Natural killer cell (primary cell): Measurements from ENCODE around the gene TSPAN18. TPM values are rescaled to one million over a fixed set of nuclear protein-coding genes. Genes with fewer than 3 reads are reported as not detected.

ENCODE experiments used
- ATAC-seq, 3 donors: fragments of 150-1000 bp in 2 of 3; fragments of 200-7000 bp in 1 of 3; cut with Tn5 transposase; 1 replicate in 1 of 3; 2 replicates in 2 of 3; pipeline ENCODE4 v1.10.0; 2021; ENCODE audit warnings: mild to moderate bottlenecking in 2 of 3, moderate library complexity in 2 of 3
- DNase-seq, 2 donors: peaks; one replicate each; pipeline versions ENCODE4 v3.0.0 to v3.0.0-alpha.2; 2013 to 2021; ENCODE audit warnings: mixed read lengths in 1 of 2
- H3K27ac ChIP-seq: one replicate; pipeline ENCODE4 v1.5.1; 2013; ENCODE audit warnings: mild to moderate bottlenecking, low read length
- H3K27me3 ChIP-seq: one replicate; pipeline ENCODE4 v1.6.1; 2013; ENCODE audit warnings: low read length; ENCODE audit not compliant: control insufficient read depth, insufficient read depth
- H3K36me3 ChIP-seq: one replicate; pipeline ENCODE4 v1.6.1; 2013; ENCODE audit warnings: low read length; ENCODE audit not compliant: control insufficient read depth, insufficient read depth
- H3K4me1 ChIP-seq: one replicate; pipeline ENCODE4 v1.6.1; 2013; ENCODE audit warnings: low read length; ENCODE audit not compliant: control insufficient read depth, insufficient read depth
- H3K4me3 ChIP-seq: one replicate; pipeline ENCODE4 v1.5.1; 2013; ENCODE audit warnings: low read length
- H3K9me3 ChIP-seq: one replicate; pipeline ENCODE4 v1.6.1; 2013; ENCODE audit warnings: low read length; ENCODE audit not compliant: control insufficient read depth, insufficient read depth
- H3K27ac Mint-ChIP-seq, 2 donors: one replicate each; pipeline ENCODE4 v1.8.0; 2022; ENCODE audit warnings: mild to moderate bottlenecking in 2 of 2, mixed read lengths in 2 of 2, moderate library complexity in 1 of 2
- H3K27me3 Mint-ChIP-seq, 2 donors: one replicate each; pipeline ENCODE4 v1.8.0; 2022; ENCODE audit warnings: low read depth in 2 of 2, mixed read lengths in 2 of 2
- H3K36me3 Mint-ChIP-seq: one replicate; pipeline ENCODE4 v1.8.0; 2022; ENCODE audit warnings: mixed read lengths
- H3K4me1 Mint-ChIP-seq, 2 donors: one replicate each; pipeline ENCODE4 v1.8.0; 2022; ENCODE audit warnings: mixed read lengths in 2 of 2
- H3K4me3 Mint-ChIP-seq: one replicate; pipeline ENCODE4 v1.8.0; 2022; ENCODE audit warnings: mild to moderate bottlenecking, moderate library complexity, mixed read lengths
- H3K9me3 Mint-ChIP-seq, 2 donors: one replicate each; pipeline ENCODE4 v1.8.0; 2022; ENCODE audit warnings: mixed read lengths in 2 of 2
- WGBS: methylation state at CpG from one replicate; pipeline ENCODE4 v1.1.7; 2013; ENCODE audit warnings: missing lambda C conversion rate; ENCODE audit not compliant: insufficient coverage; 5-methylcytosine and 5-hydroxymethylcytosine counted together
- intact Hi-C: fragments of 100-400 bp; cut with micrococcal nuclease; formaldehyde crosslinking; loops from one replicate; pipeline ENCODE4 v1.14.2; 2022
- total RNA-seq, 4 donors: library from RNA; stranded (reverse); fragments of 120-200 nt in 1 of 4; gene quantifications; one replicate each; pipeline versions ENCODE4 v1.2.3 to v1.2.4, GENCODE V29; 2013 to 2022
- TF ChIP-seq, protein P1 (sequence below): fragments of 200-600 bp; IDR thresholded peaks from one replicate; pipeline ENCODE4 v1.8.0; 2022; ENCODE audit warnings: antibody characterized with exemption

TSPAN18 gene
- total RNA-seq, 3 donors from 2014 or later (not counting 1 experiment from before 2014, with no cell fraction given) = 1.9 to 2.4 (median 2.3) TPM

DNA sequence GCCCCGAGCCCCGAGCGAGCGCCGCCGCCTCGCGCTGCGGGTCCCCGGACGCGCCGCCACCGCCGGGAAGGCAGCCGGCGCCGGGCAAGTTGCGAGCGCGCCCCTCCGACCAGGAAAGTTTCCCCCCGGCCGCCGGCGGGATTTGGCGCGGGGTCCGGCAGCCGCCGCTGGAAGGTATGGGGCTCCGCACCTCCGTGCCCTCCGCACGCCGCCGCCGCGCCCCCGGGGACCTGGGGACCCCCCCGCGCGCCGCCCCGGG is 281 bp downstream of the TSPAN18 start:
- Mint-ChIP-seq H3K9me3 (no peaks in the 10 kb centered on the region), H3K4me1 (peaks cover 5 to 15% of the 10 kb centered on the region in 2 donors), H3K27ac (no peak overlapping the region), H3K4me3 (no peak overlapping the region), H3K36me3 (no peaks in the 10 kb centered on the region), H3K27me3 (peaks cover 37 to 46% of the 10 kb centered on the region in 2 donors)
- H3K9me3 ChIP-seq = no peaks in the 10 kb centered on the region
- TF ChIP-seq, protein P1, sequence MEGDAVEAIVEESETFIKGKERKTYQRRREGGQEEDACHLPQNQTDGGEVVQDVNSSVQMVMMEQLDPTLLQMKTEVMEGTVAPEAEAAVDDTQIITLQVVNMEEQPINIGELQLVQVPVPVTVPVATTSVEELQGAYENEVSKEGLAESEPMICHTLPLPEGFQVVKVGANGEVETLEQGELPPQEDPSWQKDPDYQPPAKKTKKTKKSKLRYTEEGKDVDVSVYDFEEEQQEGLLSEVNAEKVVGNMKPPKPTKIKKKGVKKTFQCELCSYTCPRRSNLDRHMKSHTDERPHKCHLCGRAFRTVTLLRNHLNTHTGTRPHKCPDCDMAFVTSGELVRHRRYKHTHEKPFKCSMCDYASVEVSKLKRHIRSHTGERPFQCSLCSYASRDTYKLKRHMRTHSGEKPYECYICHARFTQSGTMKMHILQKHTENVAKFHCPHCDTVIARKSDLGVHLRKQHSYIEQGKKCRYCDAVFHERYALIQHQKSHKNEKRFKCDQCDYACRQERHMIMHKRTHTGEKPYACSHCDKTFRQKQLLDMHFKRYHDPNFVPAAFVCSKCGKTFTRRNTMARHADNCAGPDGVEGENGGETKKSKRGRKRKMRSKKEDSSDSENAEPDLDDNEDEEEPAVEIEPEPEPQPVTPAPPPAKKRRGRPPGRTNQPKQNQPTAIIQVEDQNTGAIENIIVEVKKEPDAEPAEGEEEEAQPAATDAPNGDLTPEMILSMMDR = no peak
- DNase-seq = peak in 1 of 2 donors; percentile 18
- no peak overlapping the region for H3K27ac ChIP-seq
- no peak for ATAC-seq
- H3K4me1 ChIP-seq = peaks cover 25% of the 10 kb centered on the region
- WGBS = 1% methylated on average over 45 of the region's 45 CpGs
- peaks cover 11% of the 10 kb centered on the region for H3K27me3 ChIP-seq
- peak overlapping the region; percentile 58 for H3K4me3 ChIP-seq
- intact Hi-C loops = loop anchor here (1.0 kb wide), 1 partner anchor 167 kb away; no protein-coding TSS in a partner anchor
- no peaks in the 10 kb centered on the region for H3K36me3 ChIP-seq

DNA sequence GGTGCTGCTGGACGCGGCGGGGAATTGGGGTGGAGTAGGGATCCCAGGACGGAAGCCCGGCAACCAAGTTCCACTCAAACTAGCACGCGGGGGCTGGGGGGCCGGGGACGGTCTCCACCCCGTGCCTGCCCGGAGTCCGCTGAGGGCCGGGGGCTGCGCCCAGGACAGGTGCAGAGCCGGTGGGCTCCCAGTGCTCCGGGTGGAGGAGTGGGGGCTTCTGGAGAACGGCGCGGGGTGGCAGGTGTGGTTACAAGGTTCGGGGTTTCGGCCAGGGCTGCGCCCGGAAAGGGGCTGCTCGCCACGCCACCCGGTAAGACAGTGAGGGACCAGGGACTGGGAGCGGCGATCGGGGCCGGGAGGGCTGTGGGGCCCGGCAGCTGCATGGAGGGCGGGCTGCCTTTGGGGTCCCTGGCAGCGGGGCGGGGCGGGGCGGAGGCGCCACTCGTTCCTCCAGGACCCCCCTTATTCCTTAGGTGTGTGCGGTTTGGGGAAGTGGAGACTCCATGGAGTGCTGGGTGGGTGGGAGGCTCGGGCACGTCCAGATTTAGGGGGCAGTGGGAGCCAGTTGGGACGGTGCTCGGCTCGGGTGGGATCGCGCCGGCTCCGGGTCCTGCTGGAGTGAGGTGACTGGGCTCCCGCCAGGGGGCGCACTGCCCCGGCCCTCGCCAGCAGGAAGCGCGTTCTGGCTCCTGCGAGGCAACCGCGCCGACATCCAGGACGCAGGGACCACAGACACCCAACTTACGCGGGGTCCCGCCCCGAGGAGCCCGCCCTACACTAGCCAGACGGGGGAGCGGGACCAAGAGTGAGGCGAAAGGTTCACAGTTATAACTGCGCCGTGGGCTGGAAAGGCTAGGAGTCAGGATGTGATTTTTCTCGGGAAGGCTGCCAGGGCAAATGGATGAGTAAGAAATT is 868 bp downstream of the TSPAN18 start:
- TF ChIP-seq, protein P1 = peak; percentile 91
- H3K4me3 ChIP-seq = peak overlapping the region; percentile 58
- peak; percentile 80 to 87 (median 82) for ATAC-seq
- peaks cover 11% of the 10 kb centered on the region for H3K27me3 ChIP-seq
- H3K27ac ChIP-seq = no peak overlapping the region
- Mint-ChIP-seq H3K27me3 (peaks cover 39 to 46% of the 10 kb centered on the region in 2 donors), H3K36me3 (no peaks in the 10 kb centered on the region), H3K4me1 (peaks cover 5 to 15% of the 10 kb centered on the region in 2 donors), H3K4me3 (peak overlapping the region; percentile 81), H3K27ac (peak overlapping the region in 1 of 2 donors; percentile 47), H3K9me3 (no peaks in the 10 kb centered on the region)
- peak; percentile 69 to 91 for DNase-seq
- WGBS = under 1% methylated on average over 68 of the region's 70 CpGs
- no peaks in the 10 kb centered on the region for H3K36me3 ChIP-seq
- intact Hi-C loops = loop anchor here (1.0 kb wide), 2 partner anchors 167 to 184 kb away; no protein-coding TSS in a partner anchor
- no peaks in the 10 kb centered on the region for H3K9me3 ChIP-seq
- peaks cover 25% of the 10 kb centered on the region for H3K4me1 ChIP-seq

DNA sequence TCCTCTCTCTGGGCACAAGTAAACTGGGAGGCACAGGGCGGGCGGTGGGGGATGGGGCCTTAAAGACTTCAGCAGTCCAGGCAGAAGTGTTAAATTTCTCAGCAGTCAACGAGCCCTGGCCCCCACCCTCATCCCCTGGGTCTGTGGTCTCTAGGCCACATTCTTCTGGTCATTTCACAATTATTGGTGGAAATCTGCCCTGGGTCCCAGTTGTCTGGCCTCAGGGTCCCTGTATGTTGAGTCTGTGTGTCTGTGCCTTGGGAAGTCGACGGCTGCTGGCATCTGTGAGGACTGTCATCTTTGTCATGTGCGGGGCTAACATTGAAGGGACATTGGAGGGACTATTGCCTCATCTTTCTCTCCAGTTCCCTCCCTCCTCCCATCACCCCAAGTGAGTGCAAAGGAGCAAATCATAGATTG is 1.7 kb downstream of the TSPAN18 start:
- no peaks in the 10 kb centered on the region for H3K36me3 ChIP-seq
- H3K27ac ChIP-seq = no peak overlapping the region
- Mint-ChIP-seq H3K27ac (no peak overlapping the region), H3K27me3 (peaks cover 37 to 47% of the 10 kb centered on the region in 2 donors), H3K9me3 (no peaks in the 10 kb centered on the region), H3K4me1 (peaks cover 5 to 15% of the 10 kb centered on the region in 2 donors), H3K4me3 (peak overlapping the region; percentile 2), H3K36me3 (no peaks in the 10 kb centered on the region)
- peaks cover 25% of the 10 kb centered on the region for H3K4me1 ChIP-seq
- 84% methylated on average over 6 of the region's 6 CpGs for WGBS
- H3K4me3 ChIP-seq = no peak overlapping the region
- DNase-seq (no peak), ATAC-seq (no peak)
- H3K27me3 ChIP-seq = peaks cover 11% of the 10 kb centered on the region
- TF ChIP-seq, protein P1 = no peak
- no peaks in the 10 kb centered on the region for H3K9me3 ChIP-seq
- intact Hi-C loops = loop anchor here (1.0 kb wide), 1 partner anchor 183 kb away; no protein-coding TSS in a partner anchor
